ENCODE measurements around the gene ACER3. TPM values are rescaled to one million over a fixed set of nuclear protein-coding genes. Genes with fewer than 3 reads are reported as not detected.

Gene ACER3
- total RNA-seq, 6 donors from 2014 or later = 10.5 to 46.7 (median 17.1) TPM

- Histone ChIP-seq H3K4me1 (peaks cover 0 to 5% (median 5%) of the 10 kb centered on the region in 4 donors), H3K4me3 (no peak overlapping the region), H3K36me3 (no peaks in the 10 kb centered on the region), H3K9me3 (peaks cover 0 to 8% (median 5%) of the 10 kb centered on the region in 4 donors), H3K27me3 (no peaks in the 10 kb centered on the region), H3K27ac (no peak overlapping the region)
- DNase-seq (no peak), ATAC-seq (ENCODE audit: low FRiP score in 2 of 2) (no peak)
- no peak for TF ChIP-seq POLR2AphosphoS5 (IDR thresholded peaks at IDR 0.05)
- TF ChIP-seq, protein P1, sequence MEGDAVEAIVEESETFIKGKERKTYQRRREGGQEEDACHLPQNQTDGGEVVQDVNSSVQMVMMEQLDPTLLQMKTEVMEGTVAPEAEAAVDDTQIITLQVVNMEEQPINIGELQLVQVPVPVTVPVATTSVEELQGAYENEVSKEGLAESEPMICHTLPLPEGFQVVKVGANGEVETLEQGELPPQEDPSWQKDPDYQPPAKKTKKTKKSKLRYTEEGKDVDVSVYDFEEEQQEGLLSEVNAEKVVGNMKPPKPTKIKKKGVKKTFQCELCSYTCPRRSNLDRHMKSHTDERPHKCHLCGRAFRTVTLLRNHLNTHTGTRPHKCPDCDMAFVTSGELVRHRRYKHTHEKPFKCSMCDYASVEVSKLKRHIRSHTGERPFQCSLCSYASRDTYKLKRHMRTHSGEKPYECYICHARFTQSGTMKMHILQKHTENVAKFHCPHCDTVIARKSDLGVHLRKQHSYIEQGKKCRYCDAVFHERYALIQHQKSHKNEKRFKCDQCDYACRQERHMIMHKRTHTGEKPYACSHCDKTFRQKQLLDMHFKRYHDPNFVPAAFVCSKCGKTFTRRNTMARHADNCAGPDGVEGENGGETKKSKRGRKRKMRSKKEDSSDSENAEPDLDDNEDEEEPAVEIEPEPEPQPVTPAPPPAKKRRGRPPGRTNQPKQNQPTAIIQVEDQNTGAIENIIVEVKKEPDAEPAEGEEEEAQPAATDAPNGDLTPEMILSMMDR (IDR thresholded peaks at IDR 0.05) = no peak
- TF ChIP-seq EP300 (IDR thresholded peaks at IDR 0.05) = no peak
- TF ChIP-seq POLR2A (IDR thresholded peaks at IDR 0.05) = no peak
- WGBS, 2 donors = 85 to 90% methylated on average over 3 of the region's 3 CpGs
Observed at GRCh38 chr11:77051511-77051910, 190.8 kb downstream of the ACER3 start.

DNA sequence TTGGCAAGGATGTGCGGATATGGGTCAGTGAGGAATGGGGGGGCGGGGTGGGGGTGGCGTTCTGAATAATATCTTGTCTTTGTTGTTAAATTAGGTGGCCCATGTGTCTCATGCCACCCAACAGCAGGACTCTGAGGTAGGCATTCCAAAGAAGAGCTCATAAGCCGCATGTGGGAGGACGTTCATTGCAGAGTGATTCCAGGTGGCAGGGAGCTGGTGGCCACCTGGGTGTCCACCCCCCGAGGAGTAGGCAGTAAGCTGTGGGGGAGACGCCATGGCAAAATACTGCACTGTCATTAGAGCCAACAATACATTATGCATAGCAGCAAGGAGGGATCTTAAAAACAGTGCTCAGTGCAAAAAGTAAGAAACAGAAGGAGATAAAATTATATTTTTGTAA, 191.8 kb downstream of the ACER3 start:
- TF ChIP-seq POLR2A (IDR thresholded peaks at IDR 0.05) (no peak), EP300 (IDR thresholded peaks at IDR 0.05) (no peak), POLR2AphosphoS5 (IDR thresholded peaks at IDR 0.05) (no peak)
- TF ChIP-seq, protein P1 (IDR thresholded peaks at IDR 0.05) = no peak
- Histone ChIP-seq H3K4me1 (no peaks in the 10 kb centered on the region), H3K27me3 (no peaks in the 10 kb centered on the region), H3K4me3 (no peak overlapping the region), H3K9me3 (peaks cover 0 to 17% (median 11%) of the 10 kb centered on the region in 4 donors), H3K36me3 (no peaks in the 10 kb centered on the region), H3K27ac (no peak overlapping the region)
- WGBS, 2 donors = 83 to 86% methylated on average over 7 of the region's 7 CpGs
- ATAC-seq (ENCODE audit: low FRiP score in 2 of 2) = no peak
- no peak for DNase-seq

GRCh38 chr11:77053217-77054015, 192.7 kb downstream of the ACER3 start:
- Histone ChIP-seq H3K4me1 (no peaks in the 10 kb centered on the region), H3K36me3 (no peaks in the 10 kb centered on the region), H3K9me3 (peaks cover 0 to 17% (median 11%) of the 10 kb centered on the region in 4 donors), H3K4me3 (no peak overlapping the region), H3K27ac (no peak overlapping the region), H3K27me3 (no peaks in the 10 kb centered on the region)
- ATAC-seq (ENCODE audit: low FRiP score in 2 of 2) (no peak), DNase-seq (no peak)
- 88 to 95% methylated on average over 14 of the region's 14 CpGs for WGBS, 2 donors
- TF ChIP-seq, protein P1 (IDR thresholded peaks at IDR 0.05) = no peak
- TF ChIP-seq POLR2AphosphoS5 (IDR thresholded peaks at IDR 0.05) (no peak), POLR2A (IDR thresholded peaks at IDR 0.05) (no peak), EP300 (IDR thresholded peaks at IDR 0.05) (no peak)

DNA sequence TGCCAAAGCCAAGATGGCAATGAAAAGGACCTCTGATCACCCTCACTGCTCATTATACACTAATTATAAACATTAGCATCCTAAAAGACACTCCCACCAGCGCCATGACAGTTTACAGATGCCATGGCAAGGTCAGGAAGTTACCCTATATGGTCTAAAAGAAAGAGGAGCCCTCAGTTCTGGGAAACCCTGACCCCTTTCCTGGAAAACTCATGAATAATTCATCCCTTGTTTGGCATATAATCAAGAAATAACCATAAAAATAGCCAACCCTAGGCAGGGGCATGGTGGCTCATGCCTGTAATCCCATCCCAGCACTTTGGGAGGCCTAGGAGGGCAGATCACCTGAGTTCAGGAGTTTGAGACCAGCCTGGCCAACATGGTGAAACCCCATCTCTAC, 193.4 kb downstream of the ACER3 start:
- no peak overlapping the region for H3K4me3 ChIP-seq
- WGBS, 2 donors = 52 to 80% methylated on average over 1 of the region's 1 CpG
- no peaks in the 10 kb centered on the region for H3K4me1 ChIP-seq
- H3K36me3 ChIP-seq = no peaks in the 10 kb centered on the region
- no peak overlapping the region for H3K27ac ChIP-seq
- peaks cover 0 to 17% (median 11%) of the 10 kb centered on the region in 4 donors for H3K9me3 ChIP-seq
- TF ChIP-seq POLR2AphosphoS5 (IDR thresholded peaks at IDR 0.05) = no peak
- no peak for TF ChIP-seq EP300 (IDR thresholded peaks at IDR 0.05)
- TF ChIP-seq, protein P1 (IDR thresholded peaks at IDR 0.05) = no peak
- no peak for TF ChIP-seq POLR2A (IDR thresholded peaks at IDR 0.05)
- ATAC-seq (ENCODE audit: low FRiP score in 2 of 2) (no peak), DNase-seq (no peak)
- no peaks in the 10 kb centered on the region for H3K27me3 ChIP-seq

All from upper lobe of left lung (tissue), 6 donors.